A549 treated with Hydrocortisone at 1 μM for 4 hours (cell line): ENCODE measurements around the gene RHBDD3. TPM values are rescaled to one million over a fixed set of nuclear protein-coding genes. Genes with fewer than 3 reads are reported as not detected.

Experiments
- total RNA-seq: library from RNA; stranded (reverse); fragments of 200-300 nt; extraction: Qiagen RNA extraction; gene quantifications from 5 replicates; pipeline ENCODE4 v1.2.3, GENCODE V29; 2022

RHBDD3 gene
- 20.6 to 28.9 TPM (median 26.2 TPM) in 5 replicates for total RNA-seq

GRCh38 chr22:29267858-29268510, at the start of gene RHBDD3, which contains the start of gene EWSR1:
Gene RHBDD3 (minus strand): TSS chr22:29267981. CDS start chr22:29265626, 2,355 bp downstream.
Gene EWSR1 (plus strand): TSS chr22:29268268. CDS start chr22:29268337, 69 bp downstream.

DNA sequence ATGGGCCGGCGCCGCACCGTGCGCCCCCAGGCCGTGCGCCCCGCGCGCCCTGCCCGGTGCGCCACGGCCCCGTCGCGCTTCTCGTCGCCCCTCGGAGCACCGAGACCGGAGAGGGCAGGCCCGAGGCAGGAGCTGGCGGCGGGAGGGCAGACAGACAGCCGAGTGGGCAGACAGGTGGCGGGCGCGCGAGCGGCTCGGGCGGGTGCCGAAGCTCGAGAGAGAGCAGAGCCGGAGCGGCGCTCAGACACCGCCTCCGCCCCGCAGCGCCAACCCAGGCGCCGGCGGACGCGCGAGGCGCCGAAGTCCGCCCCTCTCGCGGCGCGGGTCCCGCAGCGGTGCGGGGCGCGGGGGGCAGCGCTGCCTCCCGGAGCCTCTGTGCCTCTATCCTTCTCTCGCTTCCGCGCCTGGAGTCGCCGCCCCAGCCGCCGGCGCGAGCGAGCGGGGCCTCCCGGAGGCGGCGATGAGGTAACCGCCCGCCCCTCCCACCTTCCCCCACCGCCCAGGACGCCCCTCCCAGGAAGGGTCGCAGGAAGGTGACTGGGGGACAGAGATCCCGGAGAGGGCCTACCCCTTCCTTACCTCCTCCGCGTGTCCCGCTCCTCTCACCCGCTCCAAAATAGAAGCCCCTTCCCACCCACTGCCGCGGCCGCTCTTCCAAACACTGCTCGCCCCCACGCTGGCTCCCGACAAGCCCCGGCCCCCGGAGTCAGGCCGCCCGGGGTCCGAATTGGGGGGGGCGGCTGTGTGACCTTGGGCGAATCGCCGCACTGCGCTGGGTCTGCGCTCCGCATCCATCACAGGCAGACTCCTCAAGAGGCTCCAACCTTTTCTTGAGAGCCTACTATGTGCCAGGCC, 47.7 kb upstream of the RHBDD3 start, which contains the start of gene RASL10A:
RASL10A (minus strand) TSS at position 412 of the 855 bp plus-strand sequence. CDS start 451 bp downstream, outside the sequence.

DNA sequence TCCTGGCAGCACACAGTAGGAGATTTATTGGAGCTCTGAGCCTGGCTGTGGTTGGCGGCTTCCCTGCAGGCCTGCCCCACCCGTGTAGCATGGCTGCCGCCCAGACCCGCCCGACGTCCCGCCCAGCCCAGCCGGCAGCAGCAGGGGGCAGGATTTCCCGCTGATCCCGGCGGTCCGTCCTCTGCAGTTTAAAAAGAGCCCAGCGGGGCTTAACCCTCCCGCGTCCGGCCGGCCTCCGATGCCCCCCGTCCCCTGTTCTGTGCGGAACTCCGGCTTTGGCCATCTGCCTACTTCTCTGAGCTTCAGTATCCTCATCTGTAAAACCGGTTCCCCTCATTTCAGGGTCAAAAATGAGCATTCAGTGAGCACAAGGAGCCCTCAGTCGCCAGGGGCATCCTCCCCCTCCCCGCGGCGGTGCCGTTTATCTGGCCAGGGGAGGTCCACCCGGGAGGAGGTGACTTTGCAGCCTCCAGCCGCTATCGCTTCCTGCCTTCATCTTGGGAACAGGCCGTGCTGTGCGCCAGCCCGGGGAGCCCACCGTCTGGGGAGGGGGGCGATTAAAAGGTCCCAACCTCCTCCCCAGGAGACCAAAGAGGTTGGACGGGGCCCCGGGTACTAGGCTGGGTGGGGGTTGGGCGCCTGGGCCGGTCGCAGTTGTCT, 38.5 kb upstream of the RHBDD3 start, which contains the start of gene GAS2L1:
GAS2L1 (plus strand) TSS at position 476 of the 660 bp plus-strand sequence. CDS start 1,456 bp downstream, outside the sequence.

Other genes starting within 250 kb of the RHBDD3 start
- gene C22orf31, start 206.2 kb downstream of the RHBDD3 start, total RNA-seq: not detected in 5 replicates
- gene KREMEN1, start 194.9 kb downstream of the RHBDD3 start, total RNA-seq: 2.6 to 5.3 TPM (median 4.4 TPM) in 5 replicates
- 0.15 to 0.61 TPM (median 0.48 TPM) in 5 replicates for gene EMID1, start 62.1 kb downstream of the RHBDD3 start, total RNA-seq
- 204 to 246 TPM (median 207 TPM) in 5 replicates for gene EWSR1, start 287 bp upstream of the RHBDD3 start, total RNA-seq
- 26.7 to 39.7 TPM (median 33.8 TPM) in 5 replicates for gene GAS2L1, start 38.7 kb upstream of the RHBDD3 start, total RNA-seq
- gene RASL10A, start 47.7 kb upstream of the RHBDD3 start, total RNA-seq: 0.17 to 0.38 TPM (median 0.25 TPM) in 5 replicates
- gene AP1B1, start 120.6 kb upstream of the RHBDD3 start, total RNA-seq: 24.6 to 27.6 TPM (median 26.2 TPM) in 5 replicates
- gene RFPL1, start 170.6 kb upstream of the RHBDD3 start, total RNA-seq: not detected in 5 replicates
- 0.09 to 0.16 TPM (median 0.09 TPM) in 5 replicates for gene NEFH, start 212.2 kb upstream of the RHBDD3 start, total RNA-seq